Naive thymus-derived CD4-positive, alpha-beta T cell (primary cell): ENCODE results near the gene PEX19. TPM values are rescaled to one million over a fixed set of nuclear protein-coding genes. Genes with fewer than 3 reads are reported as not detected.

Source experiments
- ATAC-seq: fragments of 150-1000 bp; cut with Tn5 transposase; 2 replicates; pipeline ENCODE4 v1.10.0; 2021; ENCODE audit warnings: mild to moderate bottlenecking, moderate library complexity
- CTCF ChIA-PET: fragments of 350-600 bp; sonication (Branson Sonifier 250); formaldehyde crosslinking; loops from one replicate; lab custom pipeline; 2021; ENCODE audit warnings: antibody characterized with exemption; lab: Charles Lee
- POLR2A ChIA-PET: fragments of 350-600 bp; sonication (Branson Sonifier 250); formaldehyde crosslinking; loops from one replicate; lab custom pipeline; 2021; ENCODE audit warnings: antibody characterized with exemption, inconsistent platforms; lab: Charles Lee
- DNase-seq, 9 donors: peaks; one replicate each; pipeline versions ENCODE4 v3.0.0 to v3.0.0-alpha.2; 2020 to 2022; ENCODE audit warnings: mixed read lengths in 1 of 9
- H3K27ac ChIP-seq: one replicate; pipeline ENCODE4 v1.7.0; 2013; ENCODE audit warnings: mild to moderate bottlenecking, low read depth, low read length, moderate library complexity
- H3K27me3 ChIP-seq, 2 donors: one replicate each; pipeline ENCODE4 v1.7.0; 2013; ENCODE audit warnings: low read length in 2 of 2, mild to moderate bottlenecking in 2 of 2, moderate library complexity in 2 of 2; ENCODE audit not compliant: control insufficient read depth in 2 of 2, insufficient read depth in 2 of 2
- H3K36me3 ChIP-seq, 3 experiments: 1 replicate in 2 of 3; 2 replicates in 1 of 3; pipeline ENCODE4 v1.7.0; 2013; ENCODE audit warnings: low read length in 3 of 3, mild to moderate bottlenecking in 3 of 3, moderate library complexity in 1 of 3; ENCODE audit not compliant: insufficient read depth in 3 of 3, control insufficient read depth in 2 of 3
- H3K4me1 ChIP-seq, 2 donors: one replicate each; pipeline ENCODE4 v1.7.0; 2013; ENCODE audit warnings: low read length in 2 of 2, mild to moderate bottlenecking in 2 of 2, moderate library complexity in 1 of 2; ENCODE audit not compliant: control insufficient read depth in 2 of 2, insufficient read depth in 2 of 2
- H3K4me3 ChIP-seq: 2 replicates; pipeline ENCODE4 v1.7.0; 2013; ENCODE audit warnings: mild to moderate bottlenecking, low read length
- H3K9me3 ChIP-seq, 3 experiments: 1 replicate in 2 of 3; 2 replicates in 1 of 3; pipeline ENCODE4 v1.7.0; 2013; ENCODE audit warnings: low read length in 3 of 3; ENCODE audit not compliant: control insufficient read depth in 2 of 3
- H3K27ac Mint-ChIP-seq, 9 donors: one replicate each; pipeline ENCODE4 v1.8.0; 2020 to 2022; ENCODE audit warnings: mixed read lengths in 9 of 9, mild to moderate bottlenecking in 8 of 9, moderate library complexity in 5 of 9, inconsistent platforms in 2 of 9
- H3K27me3 Mint-ChIP-seq, 5 donors: one replicate each; pipeline ENCODE4 v1.8.0; 2021 to 2022; ENCODE audit warnings: mixed read lengths in 5 of 5, mild to moderate bottlenecking in 1 of 5
- H3K36me3 Mint-ChIP-seq, 5 donors: one replicate each; pipeline ENCODE4 v1.8.0; 2020 to 2022; ENCODE audit warnings: mixed read lengths in 5 of 5, mild to moderate bottlenecking in 3 of 5, inconsistent platforms in 1 of 5
- H3K4me1 Mint-ChIP-seq, 7 donors: one replicate each; pipeline ENCODE4 v1.8.0; 2020 to 2022; ENCODE audit warnings: mixed read lengths in 7 of 7, mild to moderate bottlenecking in 3 of 7, inconsistent platforms in 1 of 7
- H3K4me3 Mint-ChIP-seq, 10 donors: one replicate each; pipeline ENCODE4 v1.8.0; 2020 to 2022; ENCODE audit warnings: mild to moderate bottlenecking in 10 of 10, mixed read lengths in 10 of 10, moderate library complexity in 6 of 10, inconsistent platforms in 2 of 10
- H3K9me3 Mint-ChIP-seq, 11 donors: one replicate each; pipeline ENCODE4 v1.8.0; 2020 to 2022; ENCODE audit warnings: mixed read lengths in 11 of 11, mild to moderate bottlenecking in 4 of 11, inconsistent platforms in 1 of 11, moderate library complexity in 1 of 11
- intact Hi-C, 2 donors: fragments of 100-400 bp; cut with micrococcal nuclease; formaldehyde crosslinking; loops; one replicate each; pipeline ENCODE4 v1.15.1; 2023
- polyA plus RNA-seq, 2 donors: library from polyadenylated mRNA; unstranded; fragments of 300-500 nt; fragmentation: Illumina TruSeq; gene quantifications; one replicate each; pipeline ENCODE4 v1.2.3, GENCODE V29; 2021
- total RNA-seq, 6 experiments: library from RNA in 5 of 6; stranded (reverse) in 5 of 6; gene quantifications; 1 replicate in 5 of 6; 2 replicates in 1 of 6; pipeline ENCODE4 v1.2.3 and lab custom pipeline; 2021 to 2026

PEX19 gene
- total and polyA plus RNA-seq, 7 experiments from 2014 or later = 37.9 to 66.1 (median 55.6) TPM

DNA sequence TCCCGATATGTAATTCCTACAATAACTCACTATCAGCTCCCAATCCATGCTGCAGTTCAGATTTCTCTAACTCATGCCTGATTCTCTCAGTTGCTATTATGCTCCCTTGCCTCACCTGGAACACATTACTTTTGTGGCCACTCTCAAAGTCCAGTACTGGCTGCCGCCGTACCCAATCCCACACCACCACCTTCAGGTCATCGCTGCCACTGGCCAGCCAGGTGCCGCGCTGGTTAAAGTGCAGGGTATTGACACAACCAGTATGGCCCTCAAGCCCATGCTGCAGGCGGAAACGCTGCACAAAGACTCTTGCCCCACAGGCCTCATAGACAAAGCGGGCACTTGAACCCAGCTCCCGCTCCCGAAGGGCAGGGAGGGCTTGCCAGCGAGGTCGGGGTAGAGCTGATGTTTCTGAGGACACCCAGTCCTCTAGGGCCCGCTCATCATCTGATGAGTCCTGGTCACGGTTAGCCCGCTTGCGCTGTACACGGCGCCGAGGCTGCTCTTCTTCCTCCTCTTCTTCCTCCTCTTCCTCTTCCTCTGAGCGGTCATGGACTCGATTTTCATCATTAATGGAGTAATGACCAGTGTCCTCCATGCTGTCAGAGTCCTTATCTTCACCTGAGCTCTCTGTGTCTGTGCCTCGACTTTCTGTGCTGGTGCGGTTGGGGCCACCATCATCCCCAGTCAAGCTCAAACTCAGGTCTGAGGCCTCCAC lies 45.2 kb downstream of the PEX19 start:
- ATAC-seq = no peak
- ChIA-PET CTCF (interaction anchor here (1.2 to 5.1 kb wide), 2 partner anchors 12 to 153 kb away, joined by 4 to 23 read pairs; no protein-coding TSS in a partner anchor), POLR2A (interaction anchor here (1.0 to 1.3 kb wide), 2 partner anchors 52 to 141 kb away, joined by 3 read pairs; partner anchors contain the start of gene IGSF8)
- DNase-seq = no peak
- no peaks in the 10 kb centered on the region for H3K4me1 ChIP-seq
- Mint-ChIP-seq H3K9me3 (no peaks in the 10 kb centered on the region), H3K36me3 (peaks cover 17 to 52% (median 45%) of the 10 kb centered on the region in 5 donors), H3K27ac (peak overlapping the region in 1 of 9 donors; percentile 93), H3K4me1 (peaks cover 7 to 29% (median 12%) of the 10 kb centered on the region in 7 donors), H3K27me3 (no peaks in the 10 kb centered on the region), H3K4me3 (no peak overlapping the region)
- H3K27ac ChIP-seq = no peak overlapping the region
- intact Hi-C loops = no loop called here
- no peaks in the 10 kb centered on the region for H3K27me3 ChIP-seq
- no peaks in the 10 kb centered on the region for H3K9me3 ChIP-seq
- H3K4me3 ChIP-seq = no peak overlapping the region
- H3K36me3 ChIP-seq = peaks cover 18 to 78% (median 28%) of the 10 kb centered on the region in 3 experiments

DNA sequence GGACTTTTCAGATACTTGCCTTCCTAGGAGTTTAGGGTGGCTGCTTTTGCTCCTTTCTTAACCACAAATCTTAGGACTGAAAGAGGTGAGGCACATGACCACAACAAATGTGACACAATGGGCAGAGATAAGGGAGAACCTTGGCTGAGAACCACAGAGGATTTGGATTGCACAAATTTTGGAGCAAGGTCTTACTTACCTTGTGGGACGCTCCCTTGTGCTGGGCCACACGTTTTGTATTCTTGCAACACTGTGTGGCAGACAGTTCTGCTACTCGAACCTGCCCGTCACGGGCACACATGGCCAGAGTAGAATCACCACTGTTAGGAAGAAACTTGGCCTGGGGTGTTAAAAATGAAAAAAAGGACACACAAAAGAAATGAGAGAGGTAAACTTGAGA lies 46.5 kb downstream of the PEX19 start:
- Mint-ChIP-seq H3K4me1 (peaks cover 11 to 32% (median 11%) of the 10 kb centered on the region in 7 donors), H3K9me3 (no peaks in the 10 kb centered on the region), H3K4me3 (no peak overlapping the region), H3K36me3 (peaks cover 18 to 55% (median 45%) of the 10 kb centered on the region in 5 donors), H3K27ac (no peak overlapping the region), H3K27me3 (no peaks in the 10 kb centered on the region)
- H3K36me3 ChIP-seq = peaks cover 18 to 79% (median 28%) of the 10 kb centered on the region in 3 experiments
- ChIA-PET POLR2A (interaction anchor here (0.7 kb wide), 1 partner anchor 137 kb away, joined by 3 read pairs; no protein-coding TSS in a partner anchor), CTCF (interaction anchor here (0.7 to 1.2 kb wide), 3 partner anchors 13 to 153 kb away, joined by 3 to 4 read pairs (median 3); no protein-coding TSS in a partner anchor)
- no peaks in the 10 kb centered on the region for H3K4me1 ChIP-seq
- H3K27me3 ChIP-seq = no peaks in the 10 kb centered on the region
- no peak overlapping the region for H3K27ac ChIP-seq
- H3K4me3 ChIP-seq = no peak overlapping the region
- ATAC-seq (no peak), DNase-seq (no peak)
- intact Hi-C loops = no loop called here
- H3K9me3 ChIP-seq = no peaks in the 10 kb centered on the region

DNA sequence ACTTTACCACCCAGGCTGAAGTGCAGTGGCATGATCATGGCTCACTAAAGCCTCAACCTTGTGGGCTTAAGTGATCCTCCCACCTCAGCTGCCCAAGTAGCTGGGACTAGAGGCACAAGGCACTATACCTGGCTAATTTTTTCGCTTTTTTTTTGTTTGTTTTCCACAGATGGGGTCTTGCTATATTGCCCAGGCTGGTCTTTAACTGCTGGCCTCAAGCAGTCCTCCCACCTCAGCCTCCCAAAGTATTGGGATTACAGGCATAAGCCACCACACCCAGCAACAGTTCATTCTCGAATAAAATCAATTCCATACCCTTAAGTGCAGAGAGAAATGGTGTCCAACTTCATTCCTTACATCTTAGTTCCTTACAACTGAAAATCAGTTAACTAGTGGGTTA lies 47.4 kb downstream of the PEX19 start:
- peaks cover 9 to 31% (median 12%) of the 10 kb centered on the region in 7 donors for H3K4me1 Mint-ChIP-seq
- intact Hi-C loops = no loop called here
- POLR2A ChIA-PET = no interaction called here
- H3K4me3 Mint-ChIP-seq = no peak overlapping the region
- no peak for DNase-seq
- CTCF ChIA-PET = interaction anchor here (1.2 kb wide), 1 partner anchor 53 kb away, joined by 4 read pairs; no protein-coding TSS in a partner anchor
- Histone ChIP-seq H3K4me1 (no peaks in the 10 kb centered on the region), H3K27ac (no peak overlapping the region), H3K36me3 (peaks cover 18 to 77% (median 28%) of the 10 kb centered on the region in 3 experiments), H3K9me3 (no peaks in the 10 kb centered on the region), H3K27me3 (no peaks in the 10 kb centered on the region), H3K4me3 (no peak overlapping the region)
- H3K36me3 Mint-ChIP-seq = peaks cover 19 to 49% (median 44%) of the 10 kb centered on the region in 5 donors
- no peaks in the 10 kb centered on the region for H3K9me3 Mint-ChIP-seq
- ATAC-seq = no peak
- peak overlapping the region in 1 of 9 donors; percentile 80 for H3K27ac Mint-ChIP-seq
- H3K27me3 Mint-ChIP-seq = no peaks in the 10 kb centered on the region

DNA sequence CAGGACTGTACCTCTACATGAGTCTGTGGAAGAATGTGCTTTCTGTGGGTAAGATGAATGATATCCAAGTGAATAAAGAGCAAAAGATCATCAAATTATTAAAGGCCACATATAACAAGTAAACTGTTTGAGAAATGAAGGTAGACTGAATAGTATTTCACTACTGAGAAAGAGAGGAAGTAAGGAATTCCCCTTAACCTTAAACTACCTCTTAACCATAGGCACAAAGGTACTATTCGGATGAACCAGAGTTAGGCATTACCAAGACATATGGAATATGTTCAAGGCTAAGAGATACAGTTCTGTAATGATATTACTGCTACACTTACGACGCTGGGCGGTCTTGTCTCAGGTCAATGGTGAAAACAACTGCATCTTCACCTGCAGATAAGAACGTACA lies 48.1 kb downstream of the PEX19 start:
- H3K27me3 ChIP-seq = no peaks in the 10 kb centered on the region
- DNase-seq (no peak), ATAC-seq (no peak)
- ChIA-PET CTCF (interaction anchor here (1.2 to 1.3 kb wide), 2 partner anchors 17 to 54 kb away, joined by 4 read pairs; no protein-coding TSS in a partner anchor), POLR2A (no interaction called here)
- Mint-ChIP-seq H3K4me1 (peaks cover 9 to 30% (median 12%) of the 10 kb centered on the region in 7 donors), H3K36me3 (peaks cover 19 to 47% (median 44%) of the 10 kb centered on the region in 5 donors), H3K4me3 (no peak overlapping the region), H3K27me3 (no peaks in the 10 kb centered on the region), H3K9me3 (no peaks in the 10 kb centered on the region), H3K27ac (peak overlapping the region in 2 of 9 donors; percentile 29 to 49)
- H3K4me3 ChIP-seq = no peak overlapping the region
- peaks cover 18 to 78% (median 28%) of the 10 kb centered on the region in 3 experiments for H3K36me3 ChIP-seq
- H3K27ac ChIP-seq = no peak overlapping the region
- no peaks in the 10 kb centered on the region for H3K4me1 ChIP-seq
- H3K9me3 ChIP-seq = no peaks in the 10 kb centered on the region
- intact Hi-C loops = no loop called here

DNA sequence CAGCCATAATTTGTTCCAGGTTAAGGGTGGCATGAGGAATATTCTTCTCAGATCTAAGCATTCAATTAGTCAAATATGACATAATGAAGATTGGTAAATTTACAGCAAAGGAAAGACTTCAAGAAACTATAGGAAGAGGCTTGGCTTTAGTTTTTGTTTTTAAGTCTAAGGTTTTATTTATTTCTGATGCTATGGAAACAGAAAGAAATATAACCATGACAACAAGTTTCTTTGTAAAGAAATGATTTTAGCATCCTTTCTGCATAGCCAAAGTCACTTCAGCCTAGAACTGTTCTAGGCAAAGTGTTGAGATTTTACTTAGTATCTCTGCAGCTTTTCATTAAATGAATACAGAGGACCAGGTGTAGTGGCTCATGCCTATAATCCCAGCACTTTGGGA lies 52.0 kb downstream of the PEX19 start:
- H3K4me1 Mint-ChIP-seq = peaks cover 5 to 19% (median 10%) of the 10 kb centered on the region in 7 donors
- DNase-seq = no peak
- no peaks in the 10 kb centered on the region for H3K27me3 Mint-ChIP-seq
- ChIA-PET CTCF (interaction anchor here (0.6 to 1.1 kb wide), 3 partner anchors 19 to 58 kb away, joined by 3 read pairs; no protein-coding TSS in a partner anchor), POLR2A (interaction anchor here (0.6 kb wide), 2 partner anchors 9 kb away, joined by 3 read pairs; no protein-coding TSS in a partner anchor)
- no peak overlapping the region for H3K4me3 ChIP-seq
- peak overlapping the region in 4 of 9 donors; percentile 9 to 53 (median 45) for H3K27ac Mint-ChIP-seq
- H3K27ac ChIP-seq = no peak overlapping the region
- H3K9me3 Mint-ChIP-seq = no peaks in the 10 kb centered on the region
- H3K27me3 ChIP-seq = no peaks in the 10 kb centered on the region
- H3K4me3 Mint-ChIP-seq = no peak overlapping the region
- H3K36me3 ChIP-seq = peaks cover 23 to 82% (median 25%) of the 10 kb centered on the region in 3 experiments
- no peak for ATAC-seq
- H3K36me3 Mint-ChIP-seq = peaks cover 0 to 46% (median 35%) of the 10 kb centered on the region in 5 donors
- intact Hi-C loops = loop anchor here in 1 of 2 donors (5.0 kb wide), 1 partner anchor 41 kb away; the partner anchor contains the start of gene CASQ1
- H3K9me3 ChIP-seq = no peaks in the 10 kb centered on the region
- H3K4me1 ChIP-seq = no peaks in the 10 kb centered on the region

DNA sequence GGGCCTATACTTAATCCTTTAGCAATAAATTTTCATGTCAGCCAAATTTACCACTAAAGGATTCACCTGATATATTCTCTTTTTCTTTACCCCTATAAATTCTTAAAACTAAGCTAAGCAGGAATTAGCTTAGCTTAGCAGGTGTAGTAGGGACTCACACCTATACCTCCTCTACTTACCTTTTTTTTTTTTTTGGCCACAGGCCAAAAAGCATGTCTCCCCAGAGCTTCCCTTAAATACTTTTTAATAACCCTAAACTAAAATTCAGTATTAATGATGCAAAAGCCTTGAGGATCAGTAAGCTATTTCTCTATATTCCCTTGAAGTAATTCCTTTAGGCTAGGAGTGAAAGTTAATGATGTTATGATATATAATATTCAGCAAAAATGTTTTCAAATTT lies 56.5 kb downstream of the PEX19 start:
- Mint-ChIP-seq H3K36me3 (peaks cover 0 to 47% (median 26%) of the 10 kb centered on the region in 5 donors), H3K4me1 (peaks cover 0 to 5% (median 1%) of the 10 kb centered on the region in 7 donors), H3K27me3 (no peaks in the 10 kb centered on the region), H3K4me3 (no peak overlapping the region), H3K27ac (peak overlapping the region in 2 of 9 donors; percentile 8 to 45), H3K9me3 (no peaks in the 10 kb centered on the region)
- CTCF ChIA-PET = interaction anchor here (0.6 to 0.7 kb wide), 3 partner anchors 35 to 150 kb away, joined by 3 to 4 read pairs (median 3); no protein-coding TSS in a partner anchor
- peaks cover 26 to 92% (median 30%) of the 10 kb centered on the region in 3 experiments for H3K36me3 ChIP-seq
- intact Hi-C loops = no loop called here
- H3K27ac ChIP-seq = no peak overlapping the region
- H3K9me3 ChIP-seq = no peaks in the 10 kb centered on the region
- H3K4me3 ChIP-seq = no peak overlapping the region
- ATAC-seq (no peak), DNase-seq (no peak)
- H3K4me1 ChIP-seq = no peaks in the 10 kb centered on the region
- POLR2A ChIA-PET = interaction anchor here (0.6 kb wide), 1 partner anchor 445 kb away, joined by 4 read pairs; no protein-coding TSS in a partner anchor
- no peaks in the 10 kb centered on the region for H3K27me3 ChIP-seq
